H1 (cell line): ENCODE data around the gene CHRNA4. TPM values are rescaled to one million over a fixed set of nuclear protein-coding genes. Genes with fewer than 3 reads are reported as not detected.

Experiments
- CTCF ChIA-PET: fragments of 300-600 bp; sonication (Branson Sonifier 250); formaldehyde crosslinking; loops from one replicate; lab custom pipeline; 2021; ENCODE audit not compliant: partially characterized antibody; lab: Charles Lee
- POLR2A ChIA-PET: fragments of 300-600 bp; sonication (Branson Sonifier 250); formaldehyde crosslinking; loops from one replicate; lab custom pipeline; 2021; ENCODE audit warnings: inconsistent platforms; ENCODE audit not compliant: partially characterized antibody; lab: Charles Lee
- DNase-seq, 2 experiments: peaks; one replicate each; pipeline versions ENCODE4 v3.0.0 to v3.0.0-alpha.2; 2010 to 2022; ENCODE audit warnings: low spot score in 2 of 2, low read depth in 1 of 2, mixed read lengths in 1 of 2
- FAIRE-seq: peaks from 2 replicates; lab custom pipeline; 2011; peaks lifted over from hg19 to GRCh38; lab: Jason Lieb, UNC
- H2AFZ ChIP-seq: 2 replicates; pipeline ENCODE4 v1.8.1; 2012; ENCODE audit warnings: low read length, inconsistent platforms
- H2AK5ac ChIP-seq: 2 replicates; pipeline ENCODE4 v1.6.1; 2013; ENCODE audit warnings: low read depth, low read length
- H2BK120ac ChIP-seq: replicated peaks from 2 replicates; pipeline ENCODE3; 2013; ENCODE audit warnings: low read depth, low read length, inconsistent platforms
- H2BK12ac ChIP-seq: 2 replicates; pipeline ENCODE4 v1.6.1; 2013; ENCODE audit warnings: low read depth, low read length
- H2BK15ac ChIP-seq: 2 replicates; pipeline ENCODE4 v1.6.1; 2013; ENCODE audit warnings: low read length
- H2BK20ac ChIP-seq: 2 replicates; pipeline ENCODE4 v1.6.1; 2013; ENCODE audit warnings: low read length
- H2BK5ac ChIP-seq: 2 replicates; pipeline ENCODE4 v1.6.1; 2013; ENCODE audit warnings: low read depth, low read length
- H3K14ac ChIP-seq: 2 replicates; pipeline ENCODE4 v1.6.1; 2013; ENCODE audit warnings: inconsistent platforms; ENCODE audit not compliant: insufficient read length
- H3K18ac ChIP-seq: 2 replicates; pipeline ENCODE4 v1.6.1; 2013; ENCODE audit warnings: low read length; ENCODE audit errors: extremely low read depth
- H3K23ac ChIP-seq: 2 replicates; pipeline ENCODE4 v1.6.1; 2013; ENCODE audit warnings: inconsistent platforms; ENCODE audit not compliant: insufficient read length
- H3K23me2 ChIP-seq: 2 replicates; pipeline ENCODE4 v1.6.1; 2013; ENCODE audit warnings: low read depth, low read length
- H3K27ac ChIP-seq: 2 replicates; pipeline ENCODE4 v1.6.1; 2011; ENCODE audit warnings: low read depth, low read length, inconsistent platforms
- H3K27me3 ChIP-seq, 4 experiments: replicated peaks in 1 of 4; 1 replicate in 1 of 4; 2 replicates in 3 of 4; pipeline versions ENCODE4 v1.6.1 to v1.8.1; 2011 to 2013; ENCODE audit warnings: low read length in 3 of 4, mild to moderate bottlenecking in 3 of 4, inconsistent platforms in 2 of 4, mixed read lengths in 2 of 4, moderate library complexity in 1 of 4; ENCODE audit not compliant: control insufficient read depth in 3 of 4, insufficient read depth in 3 of 4; ENCODE audit errors: extremely low read depth in 1 of 4
- H3K36me3 ChIP-seq, 4 experiments: 2 replicates each; pipeline versions ENCODE4 v1.6.1 to v1.8.1; 2011 to 2013; ENCODE audit warnings: mild to moderate bottlenecking in 4 of 4, low read length in 3 of 4, moderate library complexity in 2 of 4, control low read depth in 1 of 4, inconsistent platforms in 1 of 4; ENCODE audit not compliant: insufficient read depth in 4 of 4, control insufficient read depth in 2 of 4
- H3K4ac ChIP-seq: replicated peaks from 2 replicates; pipeline ENCODE3; 2013; ENCODE audit warnings: low read length, low read depth, mixed read lengths, inconsistent platforms; ENCODE audit not compliant: insufficient read length
- H3K4me1 ChIP-seq, 4 experiments: replicated peaks in 1 of 4; 1 replicate in 1 of 4; 2 replicates in 3 of 4; pipeline versions ENCODE4 v1.6.1 to v1.8.1; 2011 to 2013; ENCODE audit warnings: low read length in 3 of 4, inconsistent platforms in 2 of 4, mixed read lengths in 1 of 4; ENCODE audit not compliant: insufficient read depth in 4 of 4, control insufficient read depth in 3 of 4
- H3K4me2 ChIP-seq, 2 experiments: 2 replicates each; pipeline versions ENCODE4 v1.6.1 to v1.8.1; 2011 to 2013; ENCODE audit warnings: low read depth in 2 of 2, low read length in 2 of 2, control low read depth in 1 of 2, inconsistent platforms in 1 of 2, mild to moderate bottlenecking in 1 of 2; ENCODE audit not compliant: insufficient read depth in 1 of 2
- H3K4me3 ChIP-seq, 4 experiments: fragments of 200-600, 300-600 bp in 1 of 4; sonication (generic), shearing (Covaris generic), sonication (Bioruptor Twin) in 1 of 4; 2 replicates each; pipeline versions ENCODE4 v1.5.1 to v1.8.1; 2011 to 2016; ENCODE audit warnings: low read length in 4 of 4, low read depth in 3 of 4, control low read depth in 2 of 4, inconsistent platforms in 2 of 4, mild to moderate bottlenecking in 2 of 4, mixed read lengths in 1 of 4, moderate library complexity in 1 of 4; ENCODE audit not compliant: insufficient read depth in 2 of 4; ENCODE audit errors: extremely low read depth in 1 of 4
- H3K56ac ChIP-seq: replicated peaks from 2 replicates; pipeline ENCODE3; 2013; ENCODE audit warnings: low read depth, mild to moderate bottlenecking, mixed read lengths, low read length, inconsistent platforms; ENCODE audit not compliant: insufficient read length
- H3K79me1 ChIP-seq: 2 replicates; pipeline ENCODE4 v1.6.1; 2013; ENCODE audit warnings: low read depth, low read length, control low read depth
- H3K79me2 ChIP-seq, 2 experiments: 2 replicates each; pipeline versions ENCODE4 v1.6.1 to v1.8.1; 2012 to 2013; ENCODE audit warnings: low read length in 2 of 2, mild to moderate bottlenecking in 2 of 2, inconsistent platforms in 1 of 2; ENCODE audit not compliant: insufficient read depth in 2 of 2, control insufficient read depth in 1 of 2
- H3K9ac ChIP-seq, 4 experiments: replicated peaks in 1 of 4; 1 replicate in 1 of 4; 2 replicates in 3 of 4; pipeline versions ENCODE4 v1.6.1 to v1.8.1; 2011 to 2013; ENCODE audit warnings: low read depth in 3 of 4, low read length in 3 of 4, control low read depth in 2 of 4, mild to moderate bottlenecking in 2 of 4, moderate library complexity in 2 of 4, inconsistent platforms in 1 of 4; ENCODE audit errors: extremely low read depth in 1 of 4
- H3K9me3 ChIP-seq, 2 experiments: 2 replicates each; pipeline versions ENCODE4 v1.6.1 to v1.8.1; 2012 to 2013; ENCODE audit warnings: mild to moderate bottlenecking in 2 of 2, moderate library complexity in 2 of 2, control low read depth in 1 of 2, inconsistent platforms in 1 of 2, low read depth in 1 of 2, low read length in 1 of 2, mixed read lengths in 1 of 2; ENCODE audit not compliant: insufficient read depth in 2 of 2
- H4K20me1 ChIP-seq, 2 experiments: replicated peaks in 1 of 2; 2 replicates each; pipeline versions ENCODE3 to v1.8.1; 2011 to 2013; ENCODE audit warnings: inconsistent platforms in 2 of 2, low read length in 2 of 2, mild to moderate bottlenecking in 1 of 2; ENCODE audit not compliant: insufficient read depth in 2 of 2, control insufficient read depth in 1 of 2
- H4K5ac ChIP-seq: 2 replicates; pipeline ENCODE4 v1.6.1; 2013; ENCODE audit warnings: low read length, low read depth, mixed read lengths, inconsistent platforms; ENCODE audit not compliant: insufficient read length
- H4K8ac ChIP-seq: 2 replicates; pipeline ENCODE4 v1.8.0; 2013; ENCODE audit warnings: mild to moderate bottlenecking, moderate library complexity, low read length, inconsistent platforms; ENCODE audit not compliant: insufficient read depth; ENCODE audit errors: extremely low read depth
- H4K91ac ChIP-seq: replicated peaks from 2 replicates; pipeline ENCODE3; 2013; ENCODE audit warnings: low read length, mixed read lengths, inconsistent platforms; ENCODE audit not compliant: insufficient read length
- CBX8 ChIP-seq: fragments of 300-800, 300-1000 bp; sonication (generic); IDR thresholded peaks from 2 replicates; pipeline ENCODE4 v1.7.1; 2016; ENCODE audit warnings: low read depth, low read length, borderline replicate concordance
- CREB1 ChIP-seq: IDR thresholded peaks from 2 replicates; pipeline ENCODE4 v1.6.1; 2012; ENCODE audit warnings: inconsistent platforms
- HDAC2 ChIP-seq, 2 experiments: fragments of 300-600 bp in 1 of 2; sonication (generic) in 1 of 2; IDR thresholded peaks; 2 replicates each; pipeline ENCODE4 v1.6.1; 2011 to 2012; ENCODE audit warnings: low read depth in 2 of 2, low read length in 2 of 2, mild to moderate bottlenecking in 2 of 2, moderate library complexity in 2 of 2, borderline replicate concordance in 1 of 2, inconsistent platforms in 1 of 2
- JUND ChIP-seq: IDR thresholded peaks from 2 replicates; pipeline ENCODE4 v1.6.1; 2011; ENCODE audit warnings: mild to moderate bottlenecking, improper control_type of control experiment, low read length
- KDM5A ChIP-seq: fragments of 200-600 bp; IDR thresholded peaks from 2 replicates; pipeline ENCODE4 v1.7.1; 2012; ENCODE audit warnings: mild to moderate bottlenecking, low read length, inconsistent platforms, mixed read lengths
- NANOG ChIP-seq: IDR thresholded peaks from 2 replicates; pipeline ENCODE4 v1.6.1; 2011; ENCODE audit warnings: low read length, low read depth, mild to moderate bottlenecking, inconsistent platforms; ENCODE audit not compliant: insufficient read depth, poor library complexity, severe bottlenecking
- POLR2A ChIP-seq, 2 experiments: IDR thresholded peaks; 1 replicate in 1 of 2; 2 replicates in 1 of 2; pipeline ENCODE4 v1.6.1; 2011; ENCODE audit warnings: low read depth in 2 of 2, low read length in 2 of 2, mild to moderate bottlenecking in 2 of 2; ENCODE audit errors: control extremely low read depth in 1 of 2
- RAD21 ChIP-seq, 2 experiments: IDR thresholded peaks in 1 of 2; conservative IDR thresholded peaks in 1 of 2; 2 replicates each; pipeline ENCODE4 v1.6.1; 2011; ENCODE audit warnings: low read depth in 2 of 2, low read length in 2 of 2, improper control_type of control experiment in 1 of 2, inconsistent platforms in 1 of 2, mild to moderate bottlenecking in 1 of 2, moderate library complexity in 1 of 2
- RBBP5 ChIP-seq: IDR thresholded peaks from 2 replicates; pipeline ENCODE4 v1.7.1; 2012; ENCODE audit warnings: low read depth, mild to moderate bottlenecking, inconsistent platforms, low read length, moderate library complexity, borderline replicate concordance
- RFX5 ChIP-seq: IDR thresholded peaks from 2 replicates; pipeline ENCODE4 v1.6.1; 2011; ENCODE audit warnings: low read depth, low read length, improper control_type of control experiment, borderline replicate concordance
- SIN3A ChIP-seq, 2 experiments: IDR thresholded peaks in 1 of 2; conservative IDR thresholded peaks in 1 of 2; 2 replicates each; pipeline ENCODE4 v1.6.1; 2011 to 2012; ENCODE audit warnings: low read length in 2 of 2, improper control_type of control experiment in 1 of 2, low read depth in 1 of 2, mild to moderate bottlenecking in 1 of 2
- SIRT6 ChIP-seq: IDR thresholded peaks from one replicate; pipeline ENCODE4 v1.7.1; 2012; ENCODE audit warnings: low read length, inconsistent platforms
- TAF7 ChIP-seq: optimal IDR thresholded peaks from 2 replicates; pipeline ENCODE3; 2011; ENCODE audit warnings: low read depth, mild to moderate bottlenecking, inconsistent platforms, low read length, moderate library complexity, borderline replicate concordance
- WGBS, 2 experiments: shearing (Covaris generic) in 1 of 2; methylation state at CpG; one replicate each; pipeline versions ENCODE4 v1.1.6 to v1.1.7; 2013 to 2015; ENCODE audit warnings: low lambda C conversion rate in 2 of 2, mixed read lengths in 2 of 2, inconsistent platforms in 1 of 2, low coverage in 1 of 2, missing lambda C conversion rate in 1 of 2; ENCODE audit not compliant: insufficient replicate concordance in 2 of 2, insufficient coverage in 1 of 2, insufficient read length in 1 of 2; ENCODE audit errors: extremely low coverage in 1 of 2, missing lambda C conversion rate in 1 of 2; 5-methylcytosine and 5-hydroxymethylcytosine counted together
- polyA plus RNA-seq, 7 experiments: library from polyadenylated mRNA; depleted of rRNA in 3 of 7; stranded (reverse) in 5 of 7; unstranded in 2 of 7; fragments of >200 nt in 5 of 7; fragments of 200-250 nt in 2 of 7; gene quantifications; 1 replicate in 5 of 7; 2 replicates in 1 of 7; 4 replicates in 1 of 7; pipeline versions ENCODE4 v1.2.1 to v1.2.3, GENCODE V29; 2011 to 2013; ENCODE audit warnings: missing spikeins in 2 of 7, mixed read lengths in 2 of 7
- total RNA-seq: library from RNA; stranded (reverse); fragmentation: NEBNext Ultra II Directional; extraction: Animal tissue kit (Norgen Biotek cat#: 25700); gene quantifications from 2 replicates; pipeline ENCODE4 v1.2.1, GENCODE V29; 2021

Gene CHRNA4
- total and polyA plus RNA-seq, 2 of the 8 experiments (the other 6 are each of a cell fraction or from before 2014, with no cell fraction given) = 4.3 to 5.7 TPM

DNA sequence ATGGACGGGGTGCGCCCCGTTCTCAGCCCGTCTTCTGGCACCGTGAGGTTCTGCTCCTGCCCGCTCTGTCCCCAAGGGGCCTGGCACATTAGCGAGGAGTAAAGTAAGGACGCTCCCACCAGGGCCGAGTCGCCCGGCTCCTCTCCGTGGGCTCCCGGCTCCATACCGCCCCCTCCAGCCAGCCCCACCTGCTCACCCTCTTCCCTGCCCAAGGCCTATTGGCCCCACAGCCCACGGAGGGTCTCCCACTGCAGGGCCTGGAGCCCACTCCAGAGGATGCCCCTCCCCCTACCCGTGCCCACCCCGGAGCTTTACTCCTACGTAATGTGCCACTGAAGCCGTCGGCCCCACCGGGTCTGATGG lies 47.5 kb upstream of the CHRNA4 start:
- Histone ChIP-seq H3K79me2 (no peaks in the 10 kb centered on the region), H4K8ac (peak overlapping the region; percentile 59), H2BK20ac (no peak overlapping the region), H3K4me3 (no peak overlapping the region), H3K14ac (no peak overlapping the region), H3K9me3 (no peaks in the 10 kb centered on the region), H2BK15ac (no peak overlapping the region; the same call in 1 of the 2 replicates), H4K20me1 (no peaks in the 10 kb centered on the region), H2BK120ac (no peak overlapping the region), H3K4ac (no peak overlapping the region), H3K18ac (no peak overlapping the region), H2BK12ac (no peak overlapping the region), H3K36me3 (no peaks in the 10 kb centered on the region), H3K4me1 (peaks cover under 1 to 20% (median 11%) of the 10 kb centered on the region in 4 experiments; a peak in 5 of 7 replicates), H3K23me2 (peaks cover 4% of the 10 kb centered on the region; the same call in 1 of the 2 replicates), H3K23ac (no peak overlapping the region), H4K91ac (peak overlapping the region; percentile 17), H2BK5ac (0 out of 2 replicates have a peak overlapping the region, but pooled peaks have one; percentile 80), H3K56ac (no peak overlapping the region), H3K9ac (no peak overlapping the region), H2AK5ac (peak overlapping the region; percentile 97; the same call in 1 of the 2 replicates), H3K79me1 (no peaks in the 10 kb centered on the region), H2AFZ (no peak overlapping the region), H3K4me2 (no peak overlapping the region; a peak in 1 of 4 replicates), H4K5ac (no peak overlapping the region), H3K27me3 (no peaks in the 10 kb centered on the region), H3K27ac (no peak overlapping the region)
- POLR2A ChIA-PET = interaction anchor here (1.1 kb wide), 1 partner anchor 117 kb away, joined by 3 read pairs; no protein-coding TSS in a partner anchor
- 95% methylated on average over 16 of the region's 21 CpGs; no CpG with 5 or more reads in 1 of the 2 experiments for WGBS, 2 experiments
- CTCF ChIA-PET = interaction anchor here (1.2 to 2.5 kb wide), 6 partner anchors 8 to 99 kb away, joined by 3 to 15 read pairs (median 5); no protein-coding TSS in a partner anchor
- DNase-seq (no peak), FAIRE-seq (no peak)
- TF ChIP-seq POLR2A (IDR thresholded peaks at IDR 0.05; ENCODE audit: control extremely low read depth in 1 of 2, low read depth in 2 of 2, low read length in 2 of 2) = no peak
- no peak for TF ChIP-seq TAF7
- TF ChIP-seq JUND = no peak
- TF ChIP-seq RBBP5 = no peak
- TF ChIP-seq HDAC2 (IDR thresholded peaks at IDR 0.05; ENCODE audit: borderline replicate concordance in 1 of 2, low read depth in 2 of 2, low read length in 2 of 2) = no peak
- TF ChIP-seq RAD21 (IDR thresholded peaks at IDR 0.05 in 1 of 2, conservative IDR thresholded peaks at IDR 0.05 in 1 of 2; ENCODE audit: low read depth in 2 of 2, low read length in 2 of 2) = no peak
- TF ChIP-seq CBX8 = no peak
- no peak for TF ChIP-seq SIRT6
- TF ChIP-seq RFX5 = no peak
- TF ChIP-seq NANOG = no peak
- TF ChIP-seq SIN3A (conservative IDR thresholded peaks at IDR 0.05 in 1 of 2, IDR thresholded peaks at IDR 0.05 in 1 of 2; ENCODE audit: low read depth in 1 of 2, low read length in 2 of 2) = no peak
- TF ChIP-seq KDM5A = no peak
- no peak for TF ChIP-seq CREB1
